Measurements from ENCODE around the gene AS3MT. TPM values are rescaled to one million over a fixed set of nuclear protein-coding genes. Genes with fewer than 3 reads are reported as not detected.

Gene AS3MT
- total and polyA plus RNA-seq, 2 of the 8 experiments (the other 6 are each of a cell fraction or from before 2014, with no cell fraction given), result 5.8 to 10.3 TPM

DNA sequence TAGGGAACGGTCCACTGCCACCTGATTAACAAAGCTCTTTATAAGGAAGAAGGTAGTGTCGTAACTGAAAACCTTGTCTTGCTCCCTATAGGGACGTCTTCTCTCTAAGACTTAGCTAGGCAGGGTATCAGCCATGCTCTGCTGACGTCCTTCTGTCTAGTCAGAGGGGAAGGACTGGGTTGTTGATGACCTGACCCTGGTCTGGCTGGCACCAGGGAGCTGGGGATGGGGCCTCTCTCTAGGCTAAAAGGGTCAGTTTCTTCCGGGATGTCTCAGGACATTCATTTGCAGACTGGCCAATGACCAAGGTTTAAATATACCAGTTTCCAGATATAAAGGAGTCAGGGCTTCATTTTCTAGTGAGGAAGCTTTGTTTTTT, 41.7 kb upstream of the AS3MT start:
- H3K4me3 ChIP-seq (ENCODE audit: extremely low read depth in 1 of 4, insufficient read depth in 2 of 4, low read depth in 3 of 4, low read length in 4 of 4), result no peak overlapping the region
- WGBS, 2 experiments (ENCODE audit: extremely low coverage in 1 of 2, insufficient coverage in 1 of 2, insufficient read length in 1 of 2, insufficient replicate concordance in 2 of 2, low coverage in 1 of 2, low lambda C conversion rate in 2 of 2, missing lambda C conversion rate in 1 of 2), result 73% methylated on average over 5 of the region's 5 CpGs; no CpG with 5 or more reads in 1 of the 2 experiments
- no peak for FAIRE-seq

More for the DNA sequence above, 41.7 kb upstream of the AS3MT start:
- H3K36me3 ChIP-seq (ENCODE audit: control insufficient read depth in 2 of 4, insufficient read depth in 4 of 4, low read length in 3 of 4), result no peaks in the 10 kb centered on the region
- peaks cover 4 to 11% of the 10 kb centered on the region in 2 experiments; a peak in 2 of 4 replicates for H3K9me3 ChIP-seq (ENCODE audit: insufficient read depth in 2 of 2, low read depth in 1 of 2, low read length in 1 of 2)
- ChIA-PET CTCF (ENCODE audit: partially characterized antibody) (interaction anchor here (0.6 to 2.9 kb wide), 5 partner anchors 9 to 415 kb away, joined by 3 to 12 read pairs (median 5); partner anchors contain the start of gene CYP17A1), POLR2A (ENCODE audit: partially characterized antibody) (no interaction called here)
- H2BK20ac ChIP-seq (ENCODE audit: low read length), result no peak overlapping the region
- no peak for TF ChIP-seq ZNF274 (IDR thresholded peaks at IDR 0.05; ENCODE audit: borderline replicate concordance, extremely low read depth, low read length)
- TF ChIP-seq CBX5 (IDR thresholded peaks at IDR 0.05; ENCODE audit: low read depth, low read length), result no peak
- TF ChIP-seq SUZ12 (IDR thresholded peaks at IDR 0.05; ENCODE audit: low read length), result no peak
- TF ChIP-seq, protein P1, sequence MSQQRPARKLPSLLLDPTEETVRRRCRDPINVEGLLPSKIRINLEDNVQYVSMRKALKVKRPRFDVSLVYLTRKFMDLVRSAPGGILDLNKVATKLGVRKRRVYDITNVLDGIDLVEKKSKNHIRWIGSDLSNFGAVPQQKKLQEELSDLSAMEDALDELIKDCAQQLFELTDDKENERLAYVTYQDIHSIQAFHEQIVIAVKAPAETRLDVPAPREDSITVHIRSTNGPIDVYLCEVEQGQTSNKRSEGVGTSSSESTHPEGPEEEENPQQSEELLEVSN (IDR thresholded peaks at IDR 0.05), result no peak
- TF ChIP-seq CBX8 (IDR thresholded peaks at IDR 0.05; ENCODE audit: borderline replicate concordance, low read depth, low read length), result no peak
- no peaks in the 10 kb centered on the region for H4K20me1 ChIP-seq (replicated peaks in 1 of 2; ENCODE audit: control insufficient read depth in 1 of 2, insufficient read depth in 2 of 2, low read length in 2 of 2)
- no peak overlapping the region for H3K4me2 ChIP-seq (ENCODE audit: insufficient read depth in 1 of 2, low read depth in 2 of 2, low read length in 2 of 2)
- no peak overlapping the region for H2AFZ ChIP-seq (ENCODE audit: low read length)
- DNase-seq (ENCODE audit: low read depth in 1 of 2, low spot score in 2 of 2), result no peak
- H3K14ac ChIP-seq (ENCODE audit: insufficient read length), result no peak overlapping the region
- H3K4ac ChIP-seq (replicated peaks; ENCODE audit: insufficient read length, low read depth, low read length), result no peak overlapping the region
- H3K18ac ChIP-seq (ENCODE audit: extremely low read depth, low read length), result no peak overlapping the region
- no peaks in the 10 kb centered on the region for H3K4me1 ChIP-seq (replicated peaks in 1 of 4; ENCODE audit: control insufficient read depth in 3 of 4, insufficient read depth in 4 of 4, low read length in 3 of 4)
- H2AK5ac ChIP-seq (ENCODE audit: low read depth, low read length), result no peak overlapping the region
- H2BK120ac ChIP-seq (replicated peaks; ENCODE audit: low read depth, low read length), result no peak overlapping the region
- H4K8ac ChIP-seq (ENCODE audit: extremely low read depth, insufficient read depth, low read length), result no peak overlapping the region
- H3K9ac ChIP-seq (replicated peaks in 1 of 4; ENCODE audit: extremely low read depth in 1 of 4, low read depth in 3 of 4, low read length in 3 of 4), result no peak overlapping the region
- H4K5ac ChIP-seq (ENCODE audit: insufficient read length, low read depth, low read length), result no peak overlapping the region
- no peak overlapping the region for H2BK5ac ChIP-seq (ENCODE audit: low read depth, low read length)
- H3K27ac ChIP-seq (ENCODE audit: low read depth, low read length), result no peak overlapping the region
- H3K79me2 ChIP-seq (ENCODE audit: control insufficient read depth in 1 of 2, insufficient read depth in 2 of 2, low read length in 2 of 2), result no peaks in the 10 kb centered on the region
- H3K23me2 ChIP-seq (ENCODE audit: low read depth, low read length), result no peaks in the 10 kb centered on the region; the same call in 1 of the 2 replicates
- no peak overlapping the region for H2BK15ac ChIP-seq (ENCODE audit: low read length)
- no peaks in the 10 kb centered on the region for H3K27me3 ChIP-seq (replicated peaks in 1 of 4; ENCODE audit: control insufficient read depth in 3 of 4, extremely low read depth in 1 of 4, insufficient read depth in 3 of 4, low read length in 3 of 4)
- H3K79me1 ChIP-seq (ENCODE audit: low read depth, low read length), result no peaks in the 10 kb centered on the region
- no peak overlapping the region for H2BK12ac ChIP-seq (ENCODE audit: low read depth, low read length)
- no peak overlapping the region for H3K56ac ChIP-seq (replicated peaks; ENCODE audit: insufficient read length, low read depth, low read length)
- H4K91ac ChIP-seq (replicated peaks; ENCODE audit: insufficient read length, low read length), result no peak overlapping the region
- no peak overlapping the region for H3K23ac ChIP-seq (ENCODE audit: insufficient read length)

All from H1 (cell line).